Ectodermal cell (in vitro differentiated cells): Measurements from ENCODE around the gene MNAT1.

Experiments
- H3K27ac ChIP-seq: 2 replicates; pipeline ENCODE4 v1.7.0; 2013; ENCODE audit warnings: mild to moderate bottlenecking, low read depth, low read length; ENCODE audit not compliant: insufficient read depth, poor library complexity, severe bottlenecking
- H3K27me3 ChIP-seq: 2 replicates; pipeline ENCODE4 v1.7.0; 2013; ENCODE audit warnings: mild to moderate bottlenecking, low read length; ENCODE audit not compliant: insufficient read depth, control insufficient read depth, poor library complexity, severe bottlenecking
- H3K36me3 ChIP-seq: one replicate; pipeline ENCODE4 v1.7.0; 2013; ENCODE audit warnings: low read length; ENCODE audit not compliant: control insufficient read depth, insufficient read depth
- H3K4me1 ChIP-seq: one replicate; pipeline ENCODE4 v1.7.0; 2013; ENCODE audit warnings: low read length; ENCODE audit not compliant: control insufficient read depth, insufficient read depth
- H3K4me3 ChIP-seq: 2 replicates; pipeline ENCODE4 v1.7.0; 2013; ENCODE audit warnings: low read depth, low read length, control low read depth; ENCODE audit not compliant: insufficient read depth
- H3K9me3 ChIP-seq: 2 replicates; pipeline ENCODE4 v1.7.0; 2013; ENCODE audit warnings: mild to moderate bottlenecking, low read length, moderate library complexity; ENCODE audit not compliant: control insufficient read depth
- WGBS, 2 experiments: methylation state at CpG; one replicate each; pipeline ENCODE4 v1.1.7; 2013; ENCODE audit warnings: missing lambda C conversion rate in 2 of 2; 5-methylcytosine and 5-hydroxymethylcytosine counted together

The MNAT1 gene

GRCh38 chr14:60915781-60916180 lies 181.2 kb downstream of the MNAT1 start:
- H3K27me3 ChIP-seq = no peaks in the 10 kb centered on the region
- no peaks in the 10 kb centered on the region for H3K4me1 ChIP-seq
- H3K27ac ChIP-seq = no peak overlapping the region
- H3K9me3 ChIP-seq = no peaks in the 10 kb centered on the region
- no peak overlapping the region for H3K4me3 ChIP-seq
- WGBS, 2 experiments = 82 to 83% methylated on average over 3 of the region's 3 CpGs
- H3K36me3 ChIP-seq = no peaks in the 10 kb centered on the region

DNA sequence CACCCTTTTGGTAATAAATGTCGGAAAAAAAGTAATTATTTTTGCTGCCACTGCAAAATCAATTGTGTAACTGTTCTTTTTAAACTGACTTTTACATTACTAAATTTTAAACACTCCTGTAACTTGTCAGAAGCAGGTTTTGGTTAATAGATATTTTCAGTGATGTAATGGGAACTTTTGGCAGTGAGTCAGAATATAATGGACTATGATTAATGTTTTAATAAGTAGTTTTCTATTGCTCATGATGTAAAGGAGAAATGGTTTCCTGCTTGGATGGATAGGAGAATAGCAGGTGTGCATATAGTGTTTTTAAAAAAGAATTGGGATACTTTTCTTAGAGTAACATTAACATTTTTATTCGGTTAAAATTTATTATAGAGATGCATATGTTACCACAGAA lies 187.5 kb downstream of the MNAT1 start:
- Histone ChIP-seq H3K27me3 (no peaks in the 10 kb centered on the region), H3K27ac (no peak overlapping the region), H3K9me3 (no peaks in the 10 kb centered on the region), H3K36me3 (no peaks in the 10 kb centered on the region), H3K4me3 (no peak overlapping the region), H3K4me1 (no peaks in the 10 kb centered on the region)
- WGBS, 2 experiments = 94% methylated on average over 2 of the region's 2 CpGs; no CpG with 5 or more reads in 1 of the 2 experiments

- no peaks in the 10 kb centered on the region for H3K36me3 ChIP-seq
- H3K9me3 ChIP-seq = no peaks in the 10 kb centered on the region
- no peak overlapping the region for H3K27ac ChIP-seq
- 100% methylated on average over 1 of the region's 1 CpG; no CpG with 5 or more reads in 1 of the 2 experiments for WGBS, 2 experiments
- no peak overlapping the region for H3K4me3 ChIP-seq
- no peaks in the 10 kb centered on the region for H3K4me1 ChIP-seq
- no peaks in the 10 kb centered on the region for H3K27me3 ChIP-seq
These were observed 190.7 kb downstream of the MNAT1 start for GRCh38 chr14:60925286-60925685.

DNA sequence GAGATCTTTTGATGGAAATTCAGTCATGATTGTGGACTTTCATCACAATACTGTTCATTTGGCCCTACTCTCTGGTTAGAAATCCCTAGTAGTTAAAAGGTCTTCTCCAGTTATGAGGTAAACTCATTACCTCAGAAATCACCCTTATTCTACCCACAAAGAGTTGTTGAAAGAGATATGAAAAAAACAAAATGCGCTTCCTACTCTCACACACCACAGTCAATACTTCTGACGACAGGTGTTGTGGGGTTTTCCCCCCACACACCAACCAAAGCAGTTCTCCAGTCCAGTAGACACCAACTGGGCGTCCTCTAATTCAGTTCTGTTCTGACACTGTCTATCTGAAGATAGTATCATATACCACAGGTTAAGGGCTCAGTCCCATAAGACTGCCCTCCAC lies 191.4 kb downstream of the MNAT1 start:
- Histone ChIP-seq H3K27ac (no peak overlapping the region), H3K36me3 (no peaks in the 10 kb centered on the region), H3K4me1 (no peaks in the 10 kb centered on the region), H3K27me3 (no peaks in the 10 kb centered on the region), H3K4me3 (no peak overlapping the region), H3K9me3 (no peaks in the 10 kb centered on the region)
- WGBS, 2 experiments = 94 to 96% methylated on average over 3 of the region's 3 CpGs

GRCh38 chr14:60931218-60931617 lies 196.7 kb downstream of the MNAT1 start:
- H3K36me3 ChIP-seq = no peaks in the 10 kb centered on the region
- 100% methylated on average over 1 of the region's 1 CpG for WGBS, 2 experiments
- H3K27ac ChIP-seq = no peak overlapping the region
- no peak overlapping the region for H3K4me3 ChIP-seq
- no peaks in the 10 kb centered on the region for H3K9me3 ChIP-seq
- H3K4me1 ChIP-seq = no peaks in the 10 kb centered on the region
- no peaks in the 10 kb centered on the region for H3K27me3 ChIP-seq

DNA sequence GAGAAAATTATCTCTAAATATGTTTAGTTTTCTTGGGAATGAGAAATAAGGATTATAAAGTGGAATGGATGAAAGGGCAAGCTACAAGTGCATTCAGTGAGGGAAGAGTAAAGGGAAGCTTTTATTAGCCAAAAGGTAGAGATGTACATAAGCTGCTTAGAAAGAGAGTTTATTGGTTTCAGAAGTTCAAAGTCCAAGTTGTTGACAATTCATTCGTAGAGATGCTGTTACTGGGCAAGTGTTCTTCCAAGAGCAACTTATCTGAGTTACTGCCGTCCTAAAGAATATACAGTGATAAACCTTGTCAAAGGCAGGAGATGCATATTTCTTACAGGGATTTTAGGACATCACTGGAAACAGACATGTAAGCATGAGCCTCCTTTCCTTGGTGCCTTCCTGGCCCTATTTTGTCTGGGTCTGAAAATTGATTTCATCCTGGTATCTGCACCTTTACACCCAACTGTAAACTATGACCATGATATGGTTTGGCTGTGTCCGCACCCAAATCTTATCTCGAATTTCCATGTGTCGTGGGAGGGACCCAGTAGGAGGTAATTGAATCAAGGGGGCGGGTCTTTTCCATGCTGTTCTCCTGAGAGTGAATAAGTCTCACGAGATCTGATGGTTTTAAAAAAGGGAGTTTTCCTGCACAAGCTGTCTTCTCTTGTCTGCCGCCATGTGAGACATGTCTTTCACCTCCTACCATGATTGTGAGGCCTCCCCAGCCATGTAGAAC lies 199.5 kb downstream of the MNAT1 start:
- Histone ChIP-seq H3K27ac (no peak overlapping the region), H3K27me3 (no peaks in the 10 kb centered on the region), H3K4me3 (no peak overlapping the region), H3K4me1 (no peaks in the 10 kb centered on the region), H3K36me3 (no peaks in the 10 kb centered on the region), H3K9me3 (no peaks in the 10 kb centered on the region)
- WGBS, 2 experiments = 92 to 93% methylated on average over 8 of the region's 8 CpGs

GRCh38 chr14:60935319-60935718 lies 200.8 kb downstream of the MNAT1 start:
- Histone ChIP-seq H3K27me3 (no peaks in the 10 kb centered on the region), H3K9me3 (no peaks in the 10 kb centered on the region), H3K27ac (no peak overlapping the region), H3K4me1 (no peaks in the 10 kb centered on the region), H3K36me3 (no peaks in the 10 kb centered on the region), H3K4me3 (no peak overlapping the region)

DNA sequence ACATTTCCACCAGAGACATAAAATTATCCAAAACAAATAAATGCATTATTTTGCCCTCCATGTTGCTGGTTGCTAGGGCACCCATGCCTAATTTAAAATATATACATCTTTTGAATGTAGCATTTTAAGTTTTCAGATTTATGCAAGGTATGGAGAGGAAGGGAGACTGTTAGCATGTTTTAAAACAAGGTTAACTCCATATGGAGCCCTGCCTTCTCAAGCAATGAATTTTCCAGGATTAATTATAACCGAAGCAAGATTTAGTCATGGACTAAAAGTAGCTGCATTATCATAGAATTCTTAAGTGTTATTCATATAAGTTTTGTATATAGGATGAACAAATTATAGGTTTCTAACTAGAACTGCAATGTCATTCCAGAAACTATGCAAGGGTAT lies 209.1 kb downstream of the MNAT1 start:
- H3K27ac ChIP-seq = no peak overlapping the region
- H3K27me3 ChIP-seq = no peaks in the 10 kb centered on the region
- no peak overlapping the region for H3K4me3 ChIP-seq
- H3K4me1 ChIP-seq = no peaks in the 10 kb centered on the region
- WGBS, 2 experiments = 100% methylated on average over 1 of the region's 1 CpG; no CpG with 5 or more reads in 1 of the 2 experiments
- H3K9me3 ChIP-seq = no peaks in the 10 kb centered on the region
- no peaks in the 10 kb centered on the region for H3K36me3 ChIP-seq

- Histone ChIP-seq H3K27ac (no peak overlapping the region), H3K4me3 (no peak overlapping the region), H3K9me3 (no peaks in the 10 kb centered on the region), H3K36me3 (no peaks in the 10 kb centered on the region), H3K27me3 (no peaks in the 10 kb centered on the region), H3K4me1 (no peaks in the 10 kb centered on the region)
- WGBS, 2 experiments = 82 to 88% methylated on average over 3 of the region's 4 CpGs
These were observed 209.6 kb downstream of the MNAT1 start for GRCh38 chr14:60944204-60944603.

GRCh38 chr14:60945984-60946383 lies 211.4 kb downstream of the MNAT1 start:
- no peak overlapping the region for H3K4me3 ChIP-seq
- no peaks in the 10 kb centered on the region for H3K36me3 ChIP-seq
- no peak overlapping the region for H3K27ac ChIP-seq
- no peaks in the 10 kb centered on the region for H3K4me1 ChIP-seq
- no peaks in the 10 kb centered on the region for H3K27me3 ChIP-seq
- no peaks in the 10 kb centered on the region for H3K9me3 ChIP-seq
- WGBS, 2 experiments = 93 to 95% methylated on average over 1 of the region's 1 CpG

DNA sequence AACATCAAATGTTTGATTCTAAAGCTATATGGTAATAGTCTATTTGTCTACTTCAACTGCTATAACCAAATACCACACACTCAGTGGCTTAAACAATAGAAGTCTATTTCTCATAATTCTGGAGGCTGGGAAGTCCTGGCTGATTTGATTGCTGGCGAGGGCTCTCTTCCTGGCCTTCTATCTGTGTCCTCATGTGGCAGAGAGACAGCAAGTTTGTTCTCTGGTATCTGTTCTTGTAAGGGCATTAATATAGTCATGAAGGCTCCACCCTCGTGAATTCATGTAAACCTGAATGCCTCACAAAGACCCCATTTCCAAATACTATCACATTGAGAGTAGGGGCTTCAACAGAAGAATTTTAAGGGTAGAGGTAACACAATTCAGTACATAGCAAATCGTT lies 212.2 kb downstream of the MNAT1 start:
- no peak overlapping the region for H3K27ac ChIP-seq
- 88 to 90% methylated on average over 2 to 3 of the region's 3 CpGs for WGBS, 2 experiments
- H3K4me1 ChIP-seq = no peaks in the 10 kb centered on the region
- no peaks in the 10 kb centered on the region for H3K36me3 ChIP-seq
- H3K9me3 ChIP-seq = no peaks in the 10 kb centered on the region
- no peak overlapping the region for H3K4me3 ChIP-seq
- H3K27me3 ChIP-seq = no peaks in the 10 kb centered on the region
